SH-SY5Y (cell line): ENCODE measurements around the gene SLC9A6.

Experiments used
- GATA2 ChIP-seq: IDR thresholded peaks from 2 replicates; pipeline ENCODE4 v1.6.1; 2011; ENCODE audit warnings: mild to moderate bottlenecking, low read depth, low read length
- GATA3 ChIP-seq: IDR thresholded peaks from 2 replicates; pipeline ENCODE4 v1.6.1; 2011; ENCODE audit warnings: low read depth, mild to moderate bottlenecking, low read length, moderate library complexity

DNA sequence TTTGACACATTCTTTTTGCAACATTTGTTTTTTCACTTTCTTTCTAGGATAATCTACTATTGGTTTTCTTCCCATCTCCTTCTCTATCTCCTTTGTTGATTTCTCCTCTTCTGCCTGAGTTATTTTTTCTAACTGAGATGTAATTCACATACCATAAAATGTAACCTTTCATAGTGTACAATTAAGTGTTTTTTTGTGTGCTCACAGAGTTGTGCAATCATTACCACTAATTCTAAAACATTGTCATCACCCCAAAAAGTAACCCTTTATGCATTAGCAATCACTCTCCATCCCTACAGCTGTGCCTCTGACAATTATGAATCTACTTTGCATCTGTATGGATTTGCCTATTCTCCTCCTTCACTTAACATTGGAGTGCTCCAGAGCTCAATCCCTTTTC lies 95.5 kb downstream of the SLC9A6 start:
- TF ChIP-seq GATA2 (no peak), GATA3 (no peak)
